Brain microvascular endothelial cell (primary cell): ENCODE data around the gene UQCC2.

Experiments used
- DNase-seq: peaks from one replicate; pipeline ENCODE4 v3.0.0-alpha.2; 2020
- H3K27ac ChIP-seq: fragments of 250-450 bp; sonication (Bioruptor Pico); 2 replicates; pipeline ENCODE4 v1.5.1; 2020; ENCODE audit warnings: mild to moderate bottlenecking, moderate library complexity
- H3K27me3 ChIP-seq: fragments of 250-450 bp; sonication (Bioruptor Pico); replicated peaks from 2 replicates; pipeline ENCODE4 v1.5.1; 2020; ENCODE audit warnings: mild to moderate bottlenecking
- H3K36me3 ChIP-seq: fragments of 250-450 bp; sonication (Bioruptor Pico); replicated peaks from 2 replicates; pipeline ENCODE4 v1.5.1; 2020; ENCODE audit warnings: mild to moderate bottlenecking
- H3K4me3 ChIP-seq: 2 replicates; pipeline ENCODE4 v1.5.1; 2011; ENCODE audit warnings: low read depth, mild to moderate bottlenecking, control low read depth, low read length, moderate library complexity
- CTCF ChIP-seq: IDR thresholded peaks from 2 replicates; pipeline ENCODE4 v1.5.1; 2011; ENCODE audit warnings: low read depth, mild to moderate bottlenecking, moderate library complexity, low read length, control low read depth, inconsistent platforms; ENCODE audit errors: missing control alignments
- in situ Hi-C: cut with HindIII; loops from 2 replicates; pipeline ENCODE4 v1.10.0; 2017; ENCODE audit warnings: low sequenced_read_pairs, low pct_ligation_motif_present

The UQCC2 gene

GRCh38 chr6:33697845-33698244 is 13.7 kb downstream of the UQCC2 start:
- DNase-seq, result no peak
- Histone ChIP-seq H3K27me3 (no peaks in the 10 kb centered on the region), H3K27ac (no peak overlapping the region), H3K36me3 (peaks cover 11% of the 10 kb centered on the region), H3K4me3 (no peak overlapping the region)
- in situ Hi-C loops, result no loop called here
- no peak for TF ChIP-seq CTCF

- Histone ChIP-seq H3K36me3 (peaks cover 11% of the 10 kb centered on the region), H3K4me3 (no peak overlapping the region), H3K27ac (no peak overlapping the region), H3K27me3 (no peaks in the 10 kb centered on the region)
- no peak for TF ChIP-seq CTCF
- in situ Hi-C loops, result no loop called here
- DNase-seq, result no peak
Measured at GRCh38 chr6:33696548-33697518, 14.7 kb downstream of the UQCC2 start.

GRCh38 chr6:33696076-33696475 is 15.4 kb downstream of the UQCC2 start:
- in situ Hi-C loops, result no loop called here
- Histone ChIP-seq H3K27me3 (no peaks in the 10 kb centered on the region), H3K36me3 (peaks cover 11% of the 10 kb centered on the region), H3K27ac (no peak overlapping the region), H3K4me3 (no peak overlapping the region)
- DNase-seq, result no peak
- TF ChIP-seq CTCF, result no peak

GRCh38 chr6:33695451-33695887 is 16.0 kb downstream of the UQCC2 start:
- no peak for DNase-seq
- H3K27ac ChIP-seq, result no peak overlapping the region
- H3K27me3 ChIP-seq, result no peaks in the 10 kb centered on the region
- H3K4me3 ChIP-seq, result no peak overlapping the region
- no peak for TF ChIP-seq CTCF
- H3K36me3 ChIP-seq, result peaks cover 11% of the 10 kb centered on the region
- in situ Hi-C loops, result no loop called here

GRCh38 chr6:33694977-33695376 is 16.5 kb downstream of the UQCC2 start:
- in situ Hi-C loops, result no loop called here
- Histone ChIP-seq H3K27ac (peak overlapping the region; percentile 51), H3K36me3 (peaks cover 7% of the 10 kb centered on the region), H3K27me3 (no peaks in the 10 kb centered on the region), H3K4me3 (no peak overlapping the region)
- no peak for TF ChIP-seq CTCF
- no peak for DNase-seq
